SJSA1 (cell line): ENCODE data around the gene SLIT3. TPM values are rescaled to one million over a fixed set of nuclear protein-coding genes. Genes with fewer than 3 reads are reported as not detected.
A peak's percentile ranks its signal among the peaks of the same experiment; 100 is the strongest.

Source experiments
- DNase-seq, 2 experiments: peaks; one replicate each; pipeline ENCODE4 v3.0.0-alpha.2; 2015 to 2020; ENCODE audit warnings: low spot score in 2 of 2, low read depth in 1 of 2
- H3K27ac ChIP-seq: fragments of 250-450 bp; sonication (Bioruptor Pico); 2 replicates; pipeline ENCODE4 v1.5.1; 2020; ENCODE audit warnings: mild to moderate bottlenecking, moderate library complexity
- H3K27me3 ChIP-seq: fragments of 250-450 bp; sonication (Bioruptor Pico); replicated peaks from 2 replicates; pipeline ENCODE4 v1.5.1; 2020; ENCODE audit warnings: mild to moderate bottlenecking, moderate library complexity
- H3K36me3 ChIP-seq: fragments of 250-450 bp; sonication (Bioruptor Pico); 2 replicates; pipeline ENCODE4 v1.5.1; 2020; ENCODE audit warnings: mild to moderate bottlenecking
- H3K4me1 ChIP-seq: fragments of 250-450 bp; sonication (Bioruptor Pico); replicated peaks from 2 replicates; pipeline ENCODE4 v1.6.1; 2021; ENCODE audit warnings: mild to moderate bottlenecking
- H3K4me3 ChIP-seq: fragments of 250-450 bp; sonication (Bioruptor Pico); 2 replicates; pipeline ENCODE4 v1.5.1; 2020; ENCODE audit warnings: mild to moderate bottlenecking
- H3K9me3 ChIP-seq: fragments of 250-450 bp; sonication (Bioruptor Pico); replicated peaks from 2 replicates; pipeline ENCODE4 v1.5.1; 2020; ENCODE audit warnings: mild to moderate bottlenecking
- total RNA-seq: library from RNA; depleted of rRNA; stranded (reverse); fragments of >200 nt; shearing (Covaris generic); gene quantifications from 2 replicates; pipeline ENCODE4 v1.2.3, GENCODE V29; 2014

SLIT3 gene
- total RNA-seq, 1 experiment from 2014 or later: 19.0 TPM

GRCh38 chr5:169291877-169292276 is 9.1 kb downstream of the SLIT3 start:
- peaks cover 64% of the 10 kb centered on the region for H3K4me1 ChIP-seq

GRCh38 chr5:169290895-169291294 is 10.0 kb downstream of the SLIT3 start:
- peak; percentile 62 to 77 for DNase-seq
- Histone ChIP-seq H3K4me1 (peaks cover 55% of the 10 kb centered on the region), H3K4me3 (no peak overlapping the region)

More at GRCh38 chr5:169291877-169292276, 9.1 kb downstream of the SLIT3 start:
- peak in 1 of 2 experiments; percentile 28 for DNase-seq
- Histone ChIP-seq H3K27ac (no peak overlapping the region), H3K9me3 (no peaks in the 10 kb centered on the region), H3K36me3 (peaks cover 3% of the 10 kb centered on the region; the same call in 1 of the 2 replicates), H3K4me3 (no peak overlapping the region), H3K27me3 (no peaks in the 10 kb centered on the region)

GRCh38 chr5:169289520-169289919 is 11.4 kb downstream of the SLIT3 start:
- peaks cover 41% of the 10 kb centered on the region for H3K4me1 ChIP-seq
- no peaks in the 10 kb centered on the region; the same call in 1 of the 2 replicates for H3K9me3 ChIP-seq
- DNase-seq: no peak
- peaks cover 3% of the 10 kb centered on the region; the same call in 1 of the 2 replicates for H3K36me3 ChIP-seq
- H3K27me3 ChIP-seq: no peaks in the 10 kb centered on the region
- H3K27ac ChIP-seq: no peak overlapping the region
- H3K4me3 ChIP-seq: no peak overlapping the region

More at GRCh38 chr5:169290895-169291294, 10.0 kb downstream of the SLIT3 start:
- Histone ChIP-seq H3K9me3 (no peaks in the 10 kb centered on the region), H3K27me3 (no peaks in the 10 kb centered on the region), H3K36me3 (peaks cover 3% of the 10 kb centered on the region; the same call in 1 of the 2 replicates), H3K27ac (peak overlapping the region; percentile 35; the same call in 1 of the 2 replicates)

GRCh38 chr5:169288066-169288930 is 12.6 kb downstream of the SLIT3 start:
- DNase-seq: no peak

DNA sequence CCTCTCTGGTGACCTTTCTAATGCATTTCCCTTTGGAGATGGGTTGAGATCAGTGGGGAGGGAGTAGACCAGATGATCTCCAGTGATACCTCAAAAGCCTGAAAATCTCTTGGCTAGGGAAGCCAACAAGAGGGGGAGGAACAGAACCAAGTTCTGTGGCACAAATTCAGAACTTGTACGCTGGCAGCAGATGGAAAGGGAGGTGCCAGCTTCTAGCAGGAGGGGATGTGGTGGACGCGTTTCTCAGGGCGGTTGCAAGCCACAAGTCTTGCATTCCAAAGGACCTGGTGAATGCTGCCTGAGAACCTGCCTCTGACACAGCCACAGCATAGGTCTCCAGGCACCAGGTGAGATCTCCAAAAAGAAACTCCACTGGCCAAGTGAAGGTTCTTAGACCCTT is 13.4 kb downstream of the SLIT3 start:
- peaks cover 30% of the 10 kb centered on the region for H3K4me1 ChIP-seq
- H3K9me3 ChIP-seq: no peaks in the 10 kb centered on the region; the same call in 1 of the 2 replicates
- H3K27ac ChIP-seq: no peak overlapping the region
- H3K27me3 ChIP-seq: no peaks in the 10 kb centered on the region
- DNase-seq: no peak
- no peak overlapping the region for H3K4me3 ChIP-seq
- peaks cover 10% of the 10 kb centered on the region for H3K36me3 ChIP-seq

More at GRCh38 chr5:169288066-169288930, 12.6 kb downstream of the SLIT3 start:
- no peaks in the 10 kb centered on the region for H3K27me3 ChIP-seq
- H3K36me3 ChIP-seq: peaks cover 9% of the 10 kb centered on the region
- H3K9me3 ChIP-seq: no peaks in the 10 kb centered on the region; the same call in 1 of the 2 replicates
- H3K4me1 ChIP-seq: peaks cover 30% of the 10 kb centered on the region
- H3K27ac ChIP-seq: no peak overlapping the region
- H3K4me3 ChIP-seq: no peak overlapping the region

- Histone ChIP-seq H3K27ac (no peak overlapping the region), H3K4me1 (peaks cover 24% of the 10 kb centered on the region)
- DNase-seq: no peak
These were observed 14.2 kb downstream of the SLIT3 start for GRCh38 chr5:169286572-169287300.

DNA sequence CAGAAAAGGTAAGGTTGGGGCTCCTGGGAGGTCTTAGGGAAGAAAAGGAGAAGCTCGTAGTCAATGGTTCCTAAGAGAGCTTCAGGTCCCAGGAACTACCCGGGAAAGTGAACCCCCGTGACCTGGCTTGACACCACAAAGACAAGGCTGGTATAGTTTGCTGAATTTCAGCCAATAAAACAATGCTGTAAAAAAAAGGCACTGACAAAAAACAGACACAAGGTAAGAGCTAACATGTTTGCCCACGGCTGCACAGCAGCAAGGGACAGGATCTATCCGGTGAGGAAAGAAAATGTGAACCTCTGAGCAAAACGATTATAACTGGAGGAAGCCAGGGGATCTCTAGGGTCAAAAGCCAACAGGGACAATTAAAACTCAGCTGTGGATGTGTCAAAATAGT is 17.1 kb downstream of the SLIT3 start:
- Histone ChIP-seq H3K4me1 (no peaks in the 10 kb centered on the region), H3K36me3 (peaks cover 7% of the 10 kb centered on the region), H3K27me3 (no peaks in the 10 kb centered on the region), H3K27ac (no peak overlapping the region), H3K4me3 (no peak overlapping the region), H3K9me3 (no peaks in the 10 kb centered on the region; the same call in 1 of the 2 replicates)
- no peak for DNase-seq

More at GRCh38 chr5:169286572-169287300, 14.2 kb downstream of the SLIT3 start:
- Histone ChIP-seq H3K27me3 (no peaks in the 10 kb centered on the region), H3K4me3 (no peak overlapping the region), H3K9me3 (no peaks in the 10 kb centered on the region; the same call in 1 of the 2 replicates), H3K36me3 (peaks cover 10% of the 10 kb centered on the region)

DNA sequence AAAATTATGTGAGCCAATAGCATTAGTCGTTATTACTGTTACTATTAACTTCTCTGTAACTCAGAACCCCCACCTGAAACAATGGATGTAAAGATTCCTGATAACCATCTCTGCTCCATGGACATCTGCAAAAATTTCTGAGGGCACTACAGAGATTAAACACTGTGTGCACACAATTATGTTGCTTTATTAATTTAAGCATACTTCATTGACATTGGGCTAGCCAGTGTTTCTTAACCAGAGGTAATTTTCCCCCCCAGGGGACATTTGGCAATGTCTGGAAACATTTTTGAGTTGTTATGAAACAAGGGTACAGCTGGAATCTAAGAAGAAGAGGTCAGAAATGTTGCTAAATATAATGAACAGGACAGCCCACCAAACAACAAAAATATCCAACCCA is 19.3 kb downstream of the SLIT3 start:
- no peaks in the 10 kb centered on the region for H3K4me1 ChIP-seq
- H3K9me3 ChIP-seq: no peaks in the 10 kb centered on the region; the same call in 1 of the 2 replicates
- H3K27ac ChIP-seq: no peak overlapping the region

DNA sequence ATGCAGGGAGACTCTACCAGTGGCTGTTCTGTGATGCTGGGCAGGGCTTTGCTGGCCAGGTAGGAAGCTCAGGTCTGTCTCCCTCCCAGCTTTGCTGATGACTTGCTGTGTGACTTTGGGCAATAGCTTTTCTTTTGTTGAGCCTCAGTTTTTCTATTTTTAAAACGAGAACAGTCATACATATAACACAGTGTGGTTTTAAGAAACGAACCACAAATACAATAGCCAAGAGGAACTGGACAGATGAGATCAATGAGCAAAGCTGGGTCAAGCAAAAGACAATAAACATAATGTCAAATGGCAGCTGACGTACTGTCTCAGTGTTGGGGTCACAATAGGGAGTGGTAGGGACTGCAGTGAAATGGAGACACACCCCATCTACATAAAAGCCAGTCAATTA is 20.2 kb downstream of the SLIT3 start:
- Histone ChIP-seq H3K27me3 (no peaks in the 10 kb centered on the region), H3K4me1 (no peaks in the 10 kb centered on the region), H3K36me3 (peaks cover 7% of the 10 kb centered on the region), H3K9me3 (no peaks in the 10 kb centered on the region; the same call in 1 of the 2 replicates), H3K27ac (no peak overlapping the region), H3K4me3 (no peak overlapping the region)
- DNase-seq: no peak

More for the DNA sequence above, 19.3 kb downstream of the SLIT3 start:
- H3K36me3 ChIP-seq: peaks cover 7% of the 10 kb centered on the region
- H3K4me3 ChIP-seq: no peak overlapping the region
- H3K27me3 ChIP-seq: no peaks in the 10 kb centered on the region
- no peak for DNase-seq

- Histone ChIP-seq H3K27me3 (no peaks in the 10 kb centered on the region), H3K4me3 (no peak overlapping the region), H3K27ac (no peak overlapping the region), H3K36me3 (peaks cover 7% of the 10 kb centered on the region), H3K9me3 (no peaks in the 10 kb centered on the region; the same call in 1 of the 2 replicates), H3K4me1 (no peaks in the 10 kb centered on the region)
- no peak for DNase-seq
These were observed 20.7 kb downstream of the SLIT3 start for GRCh38 chr5:169280286-169280685.

DNA sequence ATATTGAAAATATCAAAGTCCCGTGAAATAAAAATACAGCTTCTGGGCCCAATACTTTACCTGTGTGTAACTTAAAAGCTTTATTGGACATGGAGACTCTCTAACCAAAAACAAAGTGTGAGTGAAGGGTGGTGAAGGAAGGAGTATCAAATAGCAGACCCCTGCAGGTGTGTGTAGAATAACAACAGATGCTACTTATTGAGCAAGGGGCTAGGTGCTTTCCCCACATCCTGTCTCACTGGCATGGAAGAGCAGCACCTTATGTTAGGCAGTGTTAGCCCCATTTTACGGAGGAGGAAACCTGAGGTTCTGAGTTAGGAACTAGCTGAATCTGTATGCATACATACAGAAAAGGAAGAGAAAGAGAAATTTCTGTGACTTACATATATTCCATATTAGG is 21.8 kb downstream of the SLIT3 start:
- Histone ChIP-seq H3K4me1 (no peaks in the 10 kb centered on the region), H3K36me3 (peaks cover 8% of the 10 kb centered on the region), H3K4me3 (no peak overlapping the region), H3K27me3 (no peaks in the 10 kb centered on the region), H3K27ac (no peak overlapping the region), H3K9me3 (no peaks in the 10 kb centered on the region)
- DNase-seq: no peak

GRCh38 chr5:169273881-169274280 is 27.1 kb downstream of the SLIT3 start:
- H3K9me3 ChIP-seq: no peaks in the 10 kb centered on the region
- H3K4me1 ChIP-seq: no peaks in the 10 kb centered on the region
- no peak overlapping the region for H3K27ac ChIP-seq
- peaks cover 4% of the 10 kb centered on the region for H3K36me3 ChIP-seq
- H3K27me3 ChIP-seq: no peaks in the 10 kb centered on the region
- DNase-seq: no peak
- H3K4me3 ChIP-seq: no peak overlapping the region

GRCh38 chr5:169273451-169273850 is 27.5 kb downstream of the SLIT3 start:
- Histone ChIP-seq H3K27me3 (no peaks in the 10 kb centered on the region), H3K9me3 (no peaks in the 10 kb centered on the region), H3K4me1 (no peaks in the 10 kb centered on the region), H3K27ac (no peak overlapping the region), H3K4me3 (no peak overlapping the region), H3K36me3 (peaks cover 4% of the 10 kb centered on the region)
- DNase-seq: no peak
